ENCODE measurements around the gene STK24.
A peak's percentile ranks its signal among the peaks of the same experiment; 100 is the strongest.

DNA sequence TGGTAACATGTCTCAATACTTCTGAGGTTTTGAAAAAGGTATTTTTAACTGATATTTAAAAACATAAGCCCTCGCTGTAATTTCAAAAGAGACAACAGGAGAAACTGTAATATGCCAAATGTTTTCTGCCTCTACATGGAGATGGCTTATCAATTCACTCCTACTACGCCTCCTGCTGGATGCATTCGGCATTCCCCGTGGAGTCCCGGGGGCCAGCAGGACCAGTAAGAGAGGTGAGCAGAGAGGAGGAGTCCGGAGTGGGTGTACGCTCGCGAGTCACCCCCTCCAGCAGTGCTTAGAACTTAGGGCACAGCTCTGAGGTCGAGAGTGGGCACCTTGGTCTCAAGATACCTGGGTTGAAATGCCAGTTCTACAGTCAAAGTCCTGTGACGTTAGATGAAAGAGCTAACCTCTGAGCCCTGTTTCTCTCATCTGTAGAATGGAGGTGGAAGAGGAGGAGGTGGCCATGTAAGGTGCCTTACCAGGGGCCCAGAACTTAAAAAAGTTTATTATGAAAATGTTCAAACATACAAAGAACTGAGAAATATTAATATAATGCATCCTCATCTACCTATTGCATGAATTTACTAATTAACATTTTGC is 110.2 kb downstream of the STK24 start:
- TF ChIP-seq, protein P1, sequence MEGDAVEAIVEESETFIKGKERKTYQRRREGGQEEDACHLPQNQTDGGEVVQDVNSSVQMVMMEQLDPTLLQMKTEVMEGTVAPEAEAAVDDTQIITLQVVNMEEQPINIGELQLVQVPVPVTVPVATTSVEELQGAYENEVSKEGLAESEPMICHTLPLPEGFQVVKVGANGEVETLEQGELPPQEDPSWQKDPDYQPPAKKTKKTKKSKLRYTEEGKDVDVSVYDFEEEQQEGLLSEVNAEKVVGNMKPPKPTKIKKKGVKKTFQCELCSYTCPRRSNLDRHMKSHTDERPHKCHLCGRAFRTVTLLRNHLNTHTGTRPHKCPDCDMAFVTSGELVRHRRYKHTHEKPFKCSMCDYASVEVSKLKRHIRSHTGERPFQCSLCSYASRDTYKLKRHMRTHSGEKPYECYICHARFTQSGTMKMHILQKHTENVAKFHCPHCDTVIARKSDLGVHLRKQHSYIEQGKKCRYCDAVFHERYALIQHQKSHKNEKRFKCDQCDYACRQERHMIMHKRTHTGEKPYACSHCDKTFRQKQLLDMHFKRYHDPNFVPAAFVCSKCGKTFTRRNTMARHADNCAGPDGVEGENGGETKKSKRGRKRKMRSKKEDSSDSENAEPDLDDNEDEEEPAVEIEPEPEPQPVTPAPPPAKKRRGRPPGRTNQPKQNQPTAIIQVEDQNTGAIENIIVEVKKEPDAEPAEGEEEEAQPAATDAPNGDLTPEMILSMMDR (IDR thresholded peaks at IDR 0.05), result peak in 1 of 3 donors; percentile 28
- no peak for TF ChIP-seq POLR2AphosphoS5 (IDR thresholded peaks at IDR 0.05)

All from breast epithelium (tissue), 3 donors.